Gastroesophageal sphincter (tissue), 4 donors: ENCODE measurements around the gene FAM118A. TPM values are rescaled to one million over a fixed set of nuclear protein-coding genes. Genes with fewer than 3 reads are reported as not detected.
"Not testable (repeated sequence)": the region's sequence is repeated elsewhere in the genome, so short reads cannot be mapped to it uniquely, and the experiment has no call there.

Experiments
- ATAC-seq: fragments of 150-250 bp; one replicate; pipeline ENCODE4 v1.9.1; 2016; ENCODE audit warnings: mild to moderate bottlenecking, moderate library complexity
- H3K27ac ChIP-seq, 4 donors: fragments of 200-600 bp; sonication (generic) in 3 of 4; 1 replicate in 3 of 4; 2 replicates in 1 of 4; pipeline ENCODE4 v1.5.1; 2016 to 2019
- H3K27me3 ChIP-seq: fragments of 200-600 bp; sonication (generic); one replicate; pipeline ENCODE4 v1.5.1; 2019
- H3K36me3 ChIP-seq, 2 donors: fragments of 200-600 bp; sonication (generic); one replicate each; pipeline ENCODE4 v1.5.1; 2019; ENCODE audit warnings: control low read depth in 1 of 2
- H3K4me1 ChIP-seq, 3 donors: fragments of 200-600 bp; sonication (generic); 1 replicate in 2 of 3; 2 replicates in 1 of 3; pipeline ENCODE4 v1.5.1; 2016 to 2019; ENCODE audit warnings: control low read depth in 2 of 3
- H3K4me3 ChIP-seq, 2 donors: fragments of 200-600 bp; sonication (generic); one replicate each; pipeline ENCODE4 v1.5.1; 2019; ENCODE audit warnings: mild to moderate bottlenecking in 1 of 2, moderate library complexity in 1 of 2
- H3K9me3 ChIP-seq, 3 donors: fragments of 200-600 bp; sonication (generic); one replicate each; pipeline ENCODE4 v1.5.1; 2017 to 2019; ENCODE audit warnings: control low read depth in 2 of 3
- CTCF ChIP-seq, 4 experiments: fragments of 200-600 bp in 2 of 4; fragments of 450-650 bp in 2 of 4; sonication (generic) in 1 of 4; IDR thresholded peaks; one replicate each; pipeline ENCODE4 v1.5.1; 2017 to 2019; ENCODE audit warnings: antibody characterized with exemption in 4 of 4, mild to moderate bottlenecking in 2 of 4, moderate library complexity in 2 of 4
- EP300 ChIP-seq: sonication (generic); formaldehyde crosslinking; IDR thresholded peaks from one replicate; pipeline ENCODE4 v1.6.1; 2017; ENCODE audit warnings: antibody characterized with exemption, mild to moderate bottlenecking
- POLR2A ChIP-seq, 2 donors: fragments of 450-650 bp; IDR thresholded peaks; one replicate each; pipeline ENCODE4 v1.6.1; 2017; ENCODE audit warnings: antibody characterized with exemption in 2 of 2, mild to moderate bottlenecking in 2 of 2, moderate library complexity in 1 of 2
- POLR2AphosphoS5 ChIP-seq: sonication (generic); formaldehyde crosslinking; IDR thresholded peaks from one replicate; pipeline ENCODE4 v1.6.1; 2017; ENCODE audit warnings: antibody characterized with exemption
- WGBS, 2 donors: methylation state at CpG; one replicate each; pipeline ENCODE4 v1.1.5; 2018; ENCODE audit warnings: low coverage in 1 of 2; 5-methylcytosine and 5-hydroxymethylcytosine counted together
- total RNA-seq, 4 donors: library from RNA; depleted of rRNA; stranded (reverse); fragments of >200 nt; gene quantifications; one replicate each; pipeline ENCODE4 v1.1.0, GENCODE V29; 2016

FAM118A gene
- total RNA-seq, 4 donors from 2014 or later: 17.4 to 82.9 (median 29.6) TPM

- TF ChIP-seq POLR2A (IDR thresholded peaks at IDR 0.05) (no peak), EP300 (no peak), CTCF (IDR thresholded peaks at IDR 0.05) (no peak), POLR2AphosphoS5 (no peak)
- no peaks in the 10 kb centered on the region for H3K27me3 ChIP-seq
- no peak overlapping the region for H3K27ac ChIP-seq
- WGBS, 2 donors: 92 to 100% methylated on average over 1 of the region's 1 CpG
- peaks cover 0 to 2% (median 0%) of the 10 kb centered on the region in 3 donors for H3K4me1 ChIP-seq
- ATAC-seq: no peak
- no peaks in the 10 kb centered on the region for H3K9me3 ChIP-seq
- no peaks in the 10 kb centered on the region for H3K36me3 ChIP-seq
- no peak overlapping the region for H3K4me3 ChIP-seq
These were observed 47.8 kb downstream of the FAM118A start for GRCh38 chr22:45357490-45357889.

- peaks cover 0 to 2% (median 0%) of the 10 kb centered on the region in 3 donors for H3K4me1 ChIP-seq
- no peaks in the 10 kb centered on the region for H3K9me3 ChIP-seq
- H3K27ac ChIP-seq: no peak overlapping the region
- ATAC-seq: no peak
- 100% methylated on average over 1 of the region's 1 CpG for WGBS, 2 donors
- TF ChIP-seq POLR2A (IDR thresholded peaks at IDR 0.05) (no peak), POLR2AphosphoS5 (no peak), EP300 (no peak), CTCF (IDR thresholded peaks at IDR 0.05) (no peak)
- H3K36me3 ChIP-seq: no peaks in the 10 kb centered on the region
- H3K4me3 ChIP-seq: no peak overlapping the region
- H3K27me3 ChIP-seq: peaks cover 2% of the 10 kb centered on the region
These were observed 48.4 kb downstream of the FAM118A start for GRCh38 chr22:45358127-45358526.

- Histone ChIP-seq H3K27me3 (peaks cover 13% of the 10 kb centered on the region), H3K9me3 (no peaks in the 10 kb centered on the region), H3K36me3 (no peaks in the 10 kb centered on the region), H3K4me3 (no peak overlapping the region), H3K4me1 (peaks cover 0 to 2% (median 0%) of the 10 kb centered on the region in 3 donors), H3K27ac (no peak overlapping the region)
- TF ChIP-seq POLR2AphosphoS5 (no peak), POLR2A (IDR thresholded peaks at IDR 0.05) (no peak), CTCF (IDR thresholded peaks at IDR 0.05) (no peak), EP300 (no peak)
- 59 to 72% methylated on average over 4 of the region's 4 CpGs for WGBS, 2 donors
- ATAC-seq: no peak
These were observed 49.9 kb downstream of the FAM118A start for GRCh38 chr22:45359627-45360026.

GRCh38 chr22:45366713-45367112 lies 57.0 kb downstream of the FAM118A start:
- Histone ChIP-seq H3K36me3 (no peaks in the 10 kb centered on the region), H3K9me3 (peaks cover 0 to 19% (median 0%) of the 10 kb centered on the region in 3 donors), H3K27ac (no peak overlapping the region), H3K4me1 (no peaks in the 10 kb centered on the region), H3K27me3 (peaks cover 36% of the 10 kb centered on the region), H3K4me3 (no peak overlapping the region)
- 70 to 81% methylated on average over 3 of the region's 3 CpGs for WGBS, 2 donors
- ATAC-seq: no peak
- no peak for TF ChIP-seq CTCF (IDR thresholded peaks at IDR 0.05)
- no peak for TF ChIP-seq POLR2A (IDR thresholded peaks at IDR 0.05)
- no peak for TF ChIP-seq POLR2AphosphoS5
- no peak for TF ChIP-seq EP300

GRCh38 chr22:45373592-45373991 lies 63.9 kb downstream of the FAM118A start:
- H3K27ac ChIP-seq, ATAC-seq, H3K27me3 ChIP-seq, H3K36me3 ChIP-seq, H3K9me3 ChIP-seq, H3K4me1 ChIP-seq, H3K4me3 ChIP-seq: not testable (repeated sequence)
- 88 to 90% methylated on average over 3 of the region's 3 CpGs for WGBS, 2 donors
